Measurements from ENCODE around the gene ABCA5.
A peak's percentile ranks its signal among the peaks of the same experiment; 100 is the strongest.

Gene ABCA5

GRCh38 chr17:69246726-69247375 is 80.1 kb downstream of the ABCA5 start:
- in situ Hi-C loops (cut with MboI; ENCODE audit: low pct_unique_long_range_greater_than_20kb, low sequenced_read_pairs, unreplicated experiment), result loop anchor here (25.0 kb wide), 2 partner anchors 335 to 710 kb away; no protein-coding TSS in a partner anchor
- TF ChIP-seq CTCF (IDR thresholded peaks at IDR 0.05; ENCODE audit: extremely low read depth, insufficient read depth, missing control alignments), result peak; percentile 48
- DNase-seq (ENCODE audit: low spot score), result peak; percentile 17

- no peak for TF ChIP-seq CTCF (IDR thresholded peaks at IDR 0.05; ENCODE audit: extremely low read depth, insufficient read depth, missing control alignments)
- no peak for DNase-seq (ENCODE audit: low spot score)
- in situ Hi-C loops (cut with MboI; ENCODE audit: low pct_unique_long_range_greater_than_20kb, low sequenced_read_pairs, unreplicated experiment), result loop anchor here (25.0 kb wide), 2 partner anchors 334 to 709 kb away; no protein-coding TSS in a partner anchor
These were observed 80.7 kb downstream of the ABCA5 start for GRCh38 chr17:69246202-69246601.

- TF ChIP-seq CTCF (IDR thresholded peaks at IDR 0.05; ENCODE audit: extremely low read depth, insufficient read depth, missing control alignments), result no peak
- in situ Hi-C loops (cut with MboI; ENCODE audit: low pct_unique_long_range_greater_than_20kb, low sequenced_read_pairs, unreplicated experiment), result loop anchor here (25.0 kb wide), 2 partner anchors 333 to 708 kb away; no protein-coding TSS in a partner anchor
- peak; percentile 13 for DNase-seq (ENCODE audit: low spot score)
These were observed 81.3 kb downstream of the ABCA5 start for GRCh38 chr17:69245617-69246016.

GRCh38 chr17:69239611-69240600 is 87.0 kb downstream of the ABCA5 start:
- no peak for TF ChIP-seq CTCF (IDR thresholded peaks at IDR 0.05; ENCODE audit: extremely low read depth, insufficient read depth, missing control alignments)
- DNase-seq (ENCODE audit: low spot score), result no peak
- in situ Hi-C loops (cut with MboI; ENCODE audit: low pct_unique_long_range_greater_than_20kb, low sequenced_read_pairs, unreplicated experiment), result loop anchor here (5.0 to 25.0 kb wide), 3 partner anchors 328 to 703 kb away; no protein-coding TSS in a partner anchor

- no peak for DNase-seq (ENCODE audit: low spot score)
- in situ Hi-C loops (cut with MboI; ENCODE audit: low pct_unique_long_range_greater_than_20kb, low sequenced_read_pairs, unreplicated experiment), result loop anchor here (5.0 to 25.0 kb wide), 3 partner anchors 325 to 700 kb away; no protein-coding TSS in a partner anchor
- no peak for TF ChIP-seq CTCF (IDR thresholded peaks at IDR 0.05; ENCODE audit: extremely low read depth, insufficient read depth, missing control alignments)
These were observed 90.0 kb downstream of the ABCA5 start for GRCh38 chr17:69236946-69237345.

- DNase-seq (ENCODE audit: low spot score), result no peak
- in situ Hi-C loops (cut with MboI; ENCODE audit: low pct_unique_long_range_greater_than_20kb, low sequenced_read_pairs, unreplicated experiment), result loop anchor here (5.0 to 25.0 kb wide), 3 partner anchors 324 to 699 kb away; no protein-coding TSS in a partner anchor
- no peak for TF ChIP-seq CTCF (IDR thresholded peaks at IDR 0.05; ENCODE audit: extremely low read depth, insufficient read depth, missing control alignments)
These were observed 90.5 kb downstream of the ABCA5 start for GRCh38 chr17:69236464-69236863.
